Activated naive CD8-positive, alpha-beta T cell (primary cell): ENCODE results near the gene ADAT3.

Experiments
- H3K27ac Mint-ChIP-seq: one replicate; pipeline ENCODE4 v1.8.0; 2021; ENCODE audit warnings: mixed read lengths
- H3K27me3 Mint-ChIP-seq: one replicate; pipeline ENCODE4 v1.8.0; 2021; ENCODE audit warnings: mixed read lengths
- H3K36me3 Mint-ChIP-seq: one replicate; pipeline ENCODE4 v1.8.0; 2021; ENCODE audit warnings: mixed read lengths
- H3K4me1 Mint-ChIP-seq: one replicate; pipeline ENCODE4 v1.8.0; 2021; ENCODE audit warnings: low read depth, mixed read lengths
- H3K4me3 Mint-ChIP-seq: one replicate; pipeline ENCODE4 v1.8.0; 2021; ENCODE audit warnings: mild to moderate bottlenecking, mixed read lengths
- H3K9me3 Mint-ChIP-seq: one replicate; pipeline ENCODE4 v1.8.0; 2021; ENCODE audit warnings: low read depth, mixed read lengths

The ADAT3 gene

DNA sequence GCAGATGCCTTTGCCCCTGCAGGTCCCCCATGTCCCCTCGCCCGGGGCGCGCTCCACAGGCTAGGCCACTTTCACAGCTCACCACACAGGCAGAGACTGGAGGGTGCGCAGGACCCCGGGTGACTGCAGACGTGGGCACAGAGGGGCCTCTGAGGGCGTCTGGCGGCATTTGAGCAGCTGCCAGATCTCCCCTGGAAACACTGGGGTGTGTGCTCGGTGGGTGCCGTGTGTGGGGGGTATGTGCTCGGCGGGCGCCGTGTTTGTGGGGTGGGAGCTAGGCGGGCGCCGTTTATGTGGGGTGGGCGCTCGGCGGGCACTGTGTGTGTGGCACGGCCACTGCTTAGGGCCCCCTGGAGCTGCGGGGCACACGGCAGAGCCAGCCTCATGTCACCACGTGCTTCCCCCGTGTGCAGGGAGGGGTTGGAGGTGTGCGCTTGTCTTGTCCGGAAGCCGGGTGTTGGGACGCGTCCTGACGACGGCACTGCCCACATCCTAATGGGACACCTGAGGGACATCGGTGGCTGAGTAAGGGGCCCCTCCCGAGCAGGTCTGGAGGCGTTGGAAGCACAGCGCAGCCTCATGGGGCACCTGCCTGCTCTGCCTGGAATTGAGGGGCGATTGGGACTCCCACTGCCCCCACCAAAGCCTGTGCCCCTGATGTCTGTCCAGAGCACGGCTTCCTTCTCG is 52.5 kb downstream of the ADAT3 start:
- Mint-ChIP-seq H3K27ac (no peak overlapping the region), H3K36me3 (no peaks in the 10 kb centered on the region), H3K9me3 (no peaks in the 10 kb centered on the region), H3K4me3 (no peak overlapping the region), H3K27me3 (no peaks in the 10 kb centered on the region), H3K4me1 (peaks cover 12% of the 10 kb centered on the region)

- H3K27me3 Mint-ChIP-seq: no peaks in the 10 kb centered on the region
- peaks cover 12% of the 10 kb centered on the region for H3K4me1 Mint-ChIP-seq
- H3K4me3 Mint-ChIP-seq: no peak overlapping the region
- H3K36me3 Mint-ChIP-seq: no peaks in the 10 kb centered on the region
- H3K9me3 Mint-ChIP-seq: no peaks in the 10 kb centered on the region
- no peak overlapping the region for H3K27ac Mint-ChIP-seq
These were observed 54.9 kb downstream of the ADAT3 start for GRCh38 chr19:1959928-1960589.

GRCh38 chr19:1961000-1961883 is 56.0 kb downstream of the ADAT3 start:
- Mint-ChIP-seq H3K36me3 (no peaks in the 10 kb centered on the region), H3K27ac (no peak overlapping the region), H3K4me1 (peaks cover 18% of the 10 kb centered on the region), H3K27me3 (no peaks in the 10 kb centered on the region), H3K4me3 (no peak overlapping the region), H3K9me3 (no peaks in the 10 kb centered on the region)

GRCh38 chr19:1962674-1963073 is 57.5 kb downstream of the ADAT3 start:
- Mint-ChIP-seq H3K27me3 (no peaks in the 10 kb centered on the region), H3K4me1 (peaks cover 22% of the 10 kb centered on the region), H3K36me3 (no peaks in the 10 kb centered on the region), H3K4me3 (no peak overlapping the region), H3K9me3 (no peaks in the 10 kb centered on the region), H3K27ac (no peak overlapping the region)
